ENCODE measurements around the gene PAIP1.
"Not testable (repeated sequence)": the region's sequence is repeated elsewhere in the genome, so short reads cannot be mapped to it uniquely, and the experiment has no call there.

PAIP1 gene

GRCh38 chr5:43570450-43571158, 13.7 kb upstream of the PAIP1 start:
- DNase-seq, result no peak

DNA sequence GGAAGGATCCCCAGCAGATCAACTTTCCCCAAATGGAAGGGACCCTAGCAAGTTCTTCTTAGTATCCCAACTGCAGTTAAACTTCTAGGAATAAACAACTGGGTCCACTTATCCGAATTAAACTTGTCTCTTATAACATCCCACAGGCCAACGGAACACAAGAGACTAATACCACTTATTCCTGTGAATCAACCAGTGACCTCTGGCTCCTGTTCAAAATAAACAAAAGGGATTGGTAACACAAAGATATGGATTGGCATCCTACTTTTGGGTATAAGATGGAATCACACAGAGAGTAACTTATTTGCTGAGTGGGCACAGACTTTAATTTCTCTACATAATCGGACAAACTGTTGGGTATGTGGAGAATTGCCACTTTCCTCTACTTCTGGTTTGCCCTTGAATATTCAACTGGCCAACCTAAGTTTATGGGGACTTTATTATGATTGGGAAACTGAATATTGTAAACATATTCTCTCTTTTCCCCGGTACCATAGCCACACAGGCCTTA, 12.4 kb upstream of the PAIP1 start:
- no peak for DNase-seq

- DNase-seq, result no peak
Measured at GRCh38 chr5:43567967-43568366, 11.1 kb upstream of the PAIP1 start.

- DNase-seq, result no peak
Measured at GRCh38 chr5:43565043-43565442, 8.2 kb upstream of the PAIP1 start.

GRCh38 chr5:43564289-43564850, 7.5 kb upstream of the PAIP1 start:
- DNase-seq, result no peak

GRCh38 chr5:43563321-43563720, 6.4 kb upstream of the PAIP1 start:
- DNase-seq, result no peak

GRCh38 chr5:43561356-43561755, 4.5 kb upstream of the PAIP1 start:
- DNase-seq, result no peak

DNA sequence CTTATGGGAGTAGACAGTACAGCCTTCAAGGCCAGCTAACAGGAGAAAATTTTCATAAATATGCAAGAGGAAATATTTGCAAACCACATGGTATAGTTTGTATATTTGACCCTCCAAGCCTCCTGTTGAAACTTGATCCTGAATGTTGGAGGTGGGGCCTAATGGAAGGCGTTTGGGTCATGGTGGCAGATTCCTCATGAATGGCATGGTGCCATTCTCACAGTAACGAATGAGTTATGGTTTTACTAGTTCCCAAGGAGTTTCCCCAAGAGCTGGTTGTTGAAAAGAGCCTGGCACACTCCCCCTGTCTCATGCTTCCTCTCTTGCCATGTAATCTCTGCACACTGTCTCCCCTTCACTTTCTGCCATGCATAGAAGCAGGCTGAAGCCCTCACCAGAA, 3.3 kb upstream of the PAIP1 start:
- no peak for DNase-seq

DNA sequence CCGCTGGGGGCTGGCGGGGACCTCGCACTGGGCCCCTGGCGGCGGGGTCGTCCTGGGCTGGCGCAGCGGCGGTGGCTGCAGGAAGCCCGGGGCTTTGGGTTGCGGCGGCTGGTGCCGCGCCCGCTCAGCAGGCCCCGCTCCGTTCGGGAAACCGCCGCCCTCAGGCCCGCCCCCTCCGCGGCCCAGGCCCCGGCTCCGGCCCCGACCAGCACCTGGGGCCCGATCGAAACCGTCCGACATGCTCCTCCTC, 345 bp downstream of the PAIP1 start:
- not testable (repeated sequence) for DNase-seq

- DNase-seq, result peak; percentile 39
Measured at GRCh38 chr5:43555895-43556606, 826 bp downstream of the PAIP1 start.

- DNase-seq, result no peak
Measured at GRCh38 chr5:43554497-43554896, 2.4 kb downstream of the PAIP1 start.

DNA sequence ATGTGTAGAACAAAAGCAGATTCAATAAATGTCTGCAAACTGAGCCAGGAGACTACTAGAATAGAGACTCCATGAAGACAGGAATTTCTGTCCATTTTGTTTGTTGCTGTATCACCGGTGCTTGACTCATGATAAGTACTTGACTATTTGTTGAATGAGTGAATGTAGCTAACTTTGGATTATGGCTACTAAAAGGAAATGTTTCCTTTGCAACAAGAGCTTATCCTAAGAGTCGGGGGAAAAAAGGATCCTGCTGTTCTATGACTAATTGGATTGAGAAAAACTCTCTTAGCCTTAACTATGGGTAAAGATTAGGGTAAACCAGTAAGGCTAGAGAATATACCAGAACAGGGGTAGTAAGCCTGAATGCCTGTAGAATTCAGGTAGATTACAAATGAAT, 3.5 kb downstream of the PAIP1 start:
- no peak for DNase-seq

DNA sequence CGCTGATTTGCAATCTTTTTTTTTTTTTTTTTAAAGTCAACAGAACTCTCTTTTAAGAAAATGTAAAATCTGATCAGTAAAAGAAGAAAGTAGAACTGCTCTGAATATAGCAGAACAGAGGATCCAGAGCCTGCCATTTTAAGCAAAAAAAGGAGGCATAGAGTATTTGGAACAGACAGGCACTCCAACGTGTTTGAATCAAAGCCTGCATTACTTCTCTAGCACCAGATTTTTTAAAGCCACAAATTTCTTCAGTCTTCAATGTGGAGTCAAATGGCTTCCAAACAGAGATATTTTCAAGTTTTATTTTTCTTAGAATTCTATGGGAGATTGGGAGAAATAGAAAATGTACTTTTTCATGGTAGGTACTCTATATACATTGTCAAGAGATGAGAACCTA, 5.1 kb downstream of the PAIP1 start:
- no peak for DNase-seq

GRCh38 chr5:43549272-43549671, 7.6 kb downstream of the PAIP1 start:
- DNase-seq, result not testable (repeated sequence)

- DNase-seq, result no peak
Measured at GRCh38 chr5:43548358-43548757, 8.5 kb downstream of the PAIP1 start.

- no peak for DNase-seq
Measured at GRCh38 chr5:43547532-43547931, 9.3 kb downstream of the PAIP1 start.

DNA sequence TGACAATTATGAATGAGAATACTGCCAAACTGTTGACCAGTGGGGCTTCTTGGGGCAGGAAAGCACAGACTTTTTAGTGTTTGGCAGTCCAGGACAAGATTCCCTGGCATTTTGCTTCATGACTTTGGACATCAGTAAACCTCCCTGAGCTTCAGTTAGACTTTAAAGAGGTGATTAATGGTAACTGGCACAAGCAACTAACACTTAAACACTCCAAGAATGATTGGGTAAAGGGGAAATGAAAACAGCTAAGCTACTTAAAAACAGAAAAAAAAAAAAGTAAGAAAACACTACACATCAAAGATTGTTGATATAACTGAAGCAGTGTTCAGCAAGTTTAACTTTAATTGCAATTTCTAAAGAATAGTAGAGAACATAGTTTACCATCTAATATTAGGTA, 13.4 kb downstream of the PAIP1 start:
- DNase-seq, result no peak

DNA sequence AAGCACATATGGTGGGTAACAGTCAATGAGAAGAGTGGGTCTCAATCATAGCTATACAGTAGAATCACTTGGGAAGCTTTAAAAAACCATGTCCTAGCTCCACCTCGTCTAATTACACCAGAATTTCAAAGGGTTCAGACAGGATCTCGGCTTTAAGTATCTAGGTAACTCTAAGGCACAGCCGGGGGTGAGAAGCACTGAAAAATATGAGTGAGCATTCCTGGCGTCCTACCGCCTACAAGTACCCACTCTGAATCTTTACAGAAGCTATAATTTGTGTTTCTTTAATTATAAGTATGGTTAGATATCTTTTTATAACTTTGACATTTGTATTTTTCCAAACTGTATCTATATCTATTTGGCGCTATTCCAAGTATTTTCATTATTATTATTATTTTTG, 16.1 kb downstream of the PAIP1 start:
- DNase-seq, result no peak

GRCh38 chr5:43536972-43537371, 19.9 kb downstream of the PAIP1 start:
- DNase-seq, result no peak

GRCh38 chr5:43533646-43534045, 23.2 kb downstream of the PAIP1 start:
- DNase-seq, result no peak

GRCh38 chr5:43530648-43531047, 26.2 kb downstream of the PAIP1 start:
- DNase-seq, result no peak

DNA sequence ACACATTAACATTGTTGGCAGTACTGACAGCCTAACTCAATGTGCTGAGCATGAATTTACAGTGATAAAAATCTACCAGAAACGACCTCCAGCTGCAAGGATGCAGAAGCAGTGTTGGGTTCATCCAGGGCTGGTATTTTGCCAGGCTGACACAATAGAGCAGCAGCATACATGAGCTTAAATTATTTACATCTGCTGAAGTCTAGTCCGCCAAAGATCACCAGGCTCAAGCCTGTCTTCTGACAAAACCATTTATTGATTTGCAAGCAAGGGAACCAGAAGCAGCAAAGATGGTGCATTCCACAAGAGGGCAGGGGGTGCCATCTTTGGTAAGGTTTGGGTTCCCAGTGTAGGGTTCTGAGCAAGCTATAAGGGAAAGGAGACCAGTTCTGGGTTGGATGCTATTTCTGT, 33.2 kb downstream of the PAIP1 start:
- DNase-seq, result no peak

DNA sequence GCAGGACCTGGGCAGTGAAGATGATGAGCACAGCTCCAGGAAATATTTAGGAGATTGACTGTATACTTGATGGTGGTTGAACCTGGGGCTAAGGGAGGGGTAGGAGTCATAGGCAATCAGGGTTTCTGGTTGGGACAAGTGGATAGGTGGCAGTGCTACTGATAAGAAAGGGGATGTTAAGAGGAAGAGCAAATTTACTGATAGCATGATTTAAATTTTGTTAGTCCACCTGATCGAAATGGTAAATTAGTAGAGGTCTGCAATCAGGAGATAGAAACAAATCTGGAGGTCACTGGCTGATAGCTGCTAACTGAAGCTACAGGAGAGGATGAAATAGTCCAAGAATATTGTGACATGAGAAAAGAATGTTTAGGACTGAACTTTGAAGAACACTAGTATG, 36.3 kb downstream of the PAIP1 start:
- DNase-seq, result no peak

DNA sequence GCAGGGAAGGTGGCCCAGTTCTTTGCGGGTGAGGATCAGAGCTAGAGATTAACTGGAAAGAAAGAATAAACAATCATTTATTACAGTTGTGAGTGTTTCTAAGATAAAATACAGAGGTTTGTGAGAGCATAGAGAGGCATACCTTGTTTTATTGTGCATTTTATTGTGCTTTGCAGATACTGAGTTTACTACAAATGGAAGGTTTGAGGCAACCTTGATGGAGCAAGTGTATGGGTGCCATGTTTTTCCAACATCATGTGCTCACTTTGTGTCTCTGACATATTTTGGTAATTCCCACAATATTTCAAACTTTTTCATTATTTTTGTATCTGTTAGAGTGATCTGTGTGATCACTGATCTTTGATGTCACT, 41.2 kb downstream of the PAIP1 start:
- no peak for DNase-seq
